Nucleus accumbens (tissue), 56 donors: ENCODE data around the gene PSMG3.

Experiments used
- DNase-seq, 56 donors: peaks; one replicate each; lab custom pipeline; 2025; lab: John Stamatoyannopoulos, UW

PSMG3 gene, protein sequence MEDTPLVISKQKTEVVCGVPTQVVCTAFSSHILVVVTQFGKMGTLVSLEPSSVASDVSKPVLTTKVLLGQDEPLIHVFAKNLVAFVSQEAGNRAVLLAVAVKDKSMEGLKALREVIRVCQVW

DNA sequence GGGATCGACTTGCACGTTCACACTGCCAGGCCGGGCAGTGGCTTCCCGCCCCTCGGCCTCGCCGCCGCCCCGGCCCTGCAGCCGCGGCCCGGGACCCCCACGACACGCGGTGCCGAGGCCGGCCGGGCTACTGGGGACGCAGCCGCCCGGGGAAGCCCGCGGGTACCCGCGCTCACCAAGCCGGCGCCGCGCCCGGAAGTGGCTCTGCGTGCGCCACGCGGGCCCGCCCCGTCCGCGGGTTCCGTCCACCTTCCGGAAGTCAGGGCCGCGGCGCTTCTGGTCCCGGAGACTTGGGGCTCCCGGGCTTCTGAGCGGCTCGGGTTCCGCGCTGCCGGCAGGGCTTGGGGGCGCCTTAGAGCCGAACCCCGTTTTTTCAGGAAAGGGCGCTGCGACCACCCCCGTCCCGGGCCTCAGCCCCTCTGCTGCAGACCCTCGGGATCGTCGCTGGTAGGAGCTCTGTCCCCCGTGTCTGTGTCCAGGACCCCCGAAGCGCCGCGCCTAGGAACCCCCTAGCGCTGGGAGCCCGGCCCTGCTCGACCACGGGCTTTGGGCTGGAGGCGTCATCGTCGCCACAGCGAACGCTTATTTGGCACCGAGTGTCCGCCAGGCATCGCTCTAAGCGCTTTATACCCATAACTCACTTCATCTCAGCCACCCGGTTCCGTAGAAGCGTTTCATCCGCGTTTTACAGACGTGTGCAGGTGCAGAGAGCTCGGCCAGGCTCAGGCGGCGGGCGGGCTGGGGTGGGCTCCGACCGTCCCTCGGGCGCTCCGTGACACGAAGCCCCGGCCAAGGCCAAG, at the start of gene PSMG3:
Gene PSMG3, minus strand, starts transcription at position 200 of the 800 bp plus-strand sequence. CDS start 693 bp downstream, outside the sequence.
- peak in 54 of 56 donors; percentile 45 to 94 (median 78) for DNase-seq

DNA sequence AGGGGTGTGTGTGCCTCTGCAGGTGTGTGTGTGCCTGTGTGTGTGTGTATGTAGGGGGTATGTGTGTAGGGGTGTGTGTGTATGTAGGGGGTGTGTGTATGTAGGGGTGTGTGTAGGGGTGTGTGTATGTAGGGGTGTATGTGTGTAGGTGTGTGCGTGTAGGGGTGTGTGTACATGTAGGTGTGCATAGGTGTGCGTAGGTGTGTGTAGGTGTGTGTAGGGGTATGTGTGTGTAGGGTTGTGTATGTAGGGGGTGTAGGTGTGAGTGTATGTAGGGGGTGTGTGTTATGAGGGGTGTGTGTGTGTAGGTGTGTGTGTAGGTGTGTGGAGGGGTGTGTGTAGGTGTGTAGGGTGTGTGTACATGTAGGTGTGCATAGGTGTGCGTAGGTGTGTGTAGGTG, 48.6 kb upstream of the PSMG3 start:
- DNase-seq = no peak

DNA sequence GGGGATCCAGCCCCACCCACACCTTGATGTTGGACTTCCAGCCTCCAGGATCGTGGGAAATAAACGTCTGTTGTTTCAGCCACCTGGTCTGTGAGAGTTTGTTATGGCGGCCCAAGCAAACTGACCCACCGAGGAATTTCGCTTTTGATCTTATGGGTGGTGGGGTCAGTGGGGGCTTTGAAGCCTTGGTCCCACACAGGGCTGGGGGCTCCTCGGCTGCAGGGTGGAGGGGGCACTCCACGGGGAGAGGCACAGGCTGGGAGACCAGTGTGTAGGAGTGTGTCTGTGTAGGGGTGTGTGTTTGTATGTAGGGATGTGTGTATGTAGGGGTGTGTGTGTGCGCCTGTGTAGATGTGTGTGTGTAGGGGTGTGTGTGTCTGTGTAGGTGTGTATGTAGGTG, 48.1 kb upstream of the PSMG3 start:
- no peak for DNase-seq

DNA sequence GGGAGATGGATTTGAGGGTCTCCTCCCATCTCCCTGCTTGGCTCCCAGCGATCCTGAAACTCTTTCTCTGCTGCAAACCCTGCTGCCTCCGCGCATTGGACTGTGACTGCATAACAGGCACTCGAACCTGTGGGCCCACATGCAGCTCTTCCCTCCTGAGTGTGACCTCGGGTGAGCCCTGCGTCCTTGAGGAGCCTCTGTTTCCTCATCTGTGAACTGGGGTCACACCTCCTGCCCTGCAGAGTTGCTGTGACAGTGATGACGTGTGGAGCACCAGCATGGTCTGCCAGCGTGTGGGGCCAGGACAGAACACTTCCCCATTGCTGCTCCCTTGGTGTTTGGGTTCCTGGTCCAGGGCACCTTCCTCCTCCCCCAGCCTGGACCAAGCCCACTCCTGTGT, 46.9 kb upstream of the PSMG3 start:
- DNase-seq = no peak

DNA sequence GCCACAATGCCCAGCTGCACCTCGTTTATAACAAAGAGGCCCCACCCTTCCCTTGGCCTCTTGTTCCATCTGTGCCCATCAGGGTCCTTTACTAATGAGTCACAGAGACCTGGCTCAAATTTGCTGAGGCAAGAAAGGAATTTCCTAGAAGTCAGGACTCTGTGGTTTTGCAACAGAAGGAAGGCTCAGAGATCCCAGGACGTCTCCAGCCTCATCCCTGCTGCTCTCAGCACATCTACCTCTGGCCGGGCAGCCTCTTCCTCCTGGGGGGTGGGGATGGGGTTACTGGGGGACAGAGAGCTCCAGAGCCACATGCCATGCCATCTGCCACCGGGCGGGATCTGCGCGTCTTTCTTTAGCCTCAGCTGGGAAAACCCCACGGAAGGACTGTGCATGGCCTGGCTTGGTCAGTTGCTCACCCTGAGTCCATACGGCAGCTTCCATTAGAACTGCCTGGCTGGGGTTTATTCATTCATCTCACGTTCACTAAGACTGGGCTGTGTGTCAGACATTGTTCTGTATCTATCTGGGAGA, 41.9 kb upstream of the PSMG3 start:
- DNase-seq = peak in 46 of 56 donors; percentile 3 to 76 (median 47)

DNA sequence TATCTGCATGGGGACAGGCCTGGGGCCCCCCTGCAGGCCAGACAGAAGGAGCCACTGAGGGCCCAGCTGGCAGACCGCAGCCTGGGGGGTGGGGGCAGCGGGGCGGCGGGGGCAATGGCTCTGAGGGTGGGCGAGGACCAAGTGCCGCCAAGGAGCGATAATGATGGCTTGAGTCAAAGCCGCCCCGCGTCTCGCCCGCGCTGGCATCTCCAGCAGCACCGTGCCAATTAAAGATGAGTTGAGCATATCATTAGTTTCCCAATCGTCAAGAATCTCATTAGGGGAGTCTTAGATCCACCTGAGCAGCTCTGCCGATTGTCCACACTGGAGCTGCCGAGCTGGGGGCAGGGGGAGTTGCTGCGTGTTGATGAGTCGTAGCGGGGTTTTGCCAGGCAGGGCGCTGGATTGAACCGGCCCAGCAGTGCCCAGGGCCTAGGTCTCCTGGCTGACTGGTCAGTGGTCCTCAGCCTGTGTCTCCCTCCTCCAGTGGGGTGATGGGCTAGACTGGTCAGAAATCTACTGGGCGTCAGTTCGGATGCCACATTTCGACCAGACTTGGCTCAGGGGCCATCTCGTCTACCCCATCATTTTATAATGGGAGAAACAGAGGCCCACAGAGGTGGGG, 41.0 kb upstream of the PSMG3 start:
- no peak for DNase-seq

DNA sequence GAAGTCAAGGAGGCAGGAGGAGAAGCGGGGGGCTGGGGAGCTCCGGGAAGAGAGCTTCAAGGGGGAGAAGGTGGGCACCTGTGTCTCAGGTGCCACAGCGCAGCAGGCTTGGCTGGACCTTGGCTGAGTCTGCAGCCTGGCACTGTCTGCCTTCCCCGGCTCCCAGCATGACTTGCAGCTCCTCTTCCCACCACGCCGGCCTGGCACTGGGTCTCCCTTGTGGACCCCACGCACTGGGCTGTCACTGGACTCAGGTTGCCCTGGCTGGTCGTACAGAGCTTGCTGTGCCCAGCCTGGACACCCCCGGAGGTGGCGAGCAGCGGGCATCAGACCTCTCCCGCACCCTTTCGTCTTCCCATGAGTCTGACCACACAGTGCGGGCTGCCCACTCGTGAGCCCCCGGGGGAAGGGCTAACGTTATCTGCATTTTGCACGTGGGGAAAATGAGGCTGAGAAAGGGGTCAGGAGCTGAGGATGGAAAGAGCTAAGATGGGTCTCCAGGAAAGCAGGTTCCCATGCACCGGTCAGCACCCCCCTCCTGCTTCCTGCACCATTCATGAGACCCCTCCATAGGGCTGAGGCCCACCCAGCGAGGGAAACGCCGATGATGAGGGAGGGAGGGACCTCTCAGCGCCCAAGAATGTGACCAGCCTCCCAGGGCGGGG, 40.3 kb upstream of the PSMG3 start:
- DNase-seq = no peak

DNA sequence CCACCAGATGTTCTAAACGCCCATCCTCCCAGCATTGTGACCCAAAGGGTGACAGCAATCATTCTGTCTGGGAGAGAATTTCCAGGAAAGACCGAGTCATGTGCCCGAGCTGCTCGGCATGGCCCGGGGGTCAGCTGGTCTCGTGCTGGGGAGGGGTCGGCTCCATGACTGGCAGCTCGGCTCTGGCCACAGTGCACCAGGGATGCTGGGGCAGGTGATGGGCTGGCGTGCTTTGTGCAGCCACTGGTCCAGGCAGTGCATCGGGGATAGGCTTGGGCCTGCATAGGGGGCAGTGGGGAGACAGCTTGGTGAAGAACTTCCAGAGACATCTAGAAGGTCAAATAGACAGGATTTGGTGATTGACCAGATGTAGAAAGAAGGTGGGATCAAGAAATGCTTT, 39.2 kb upstream of the PSMG3 start:
- no peak for DNase-seq

DNA sequence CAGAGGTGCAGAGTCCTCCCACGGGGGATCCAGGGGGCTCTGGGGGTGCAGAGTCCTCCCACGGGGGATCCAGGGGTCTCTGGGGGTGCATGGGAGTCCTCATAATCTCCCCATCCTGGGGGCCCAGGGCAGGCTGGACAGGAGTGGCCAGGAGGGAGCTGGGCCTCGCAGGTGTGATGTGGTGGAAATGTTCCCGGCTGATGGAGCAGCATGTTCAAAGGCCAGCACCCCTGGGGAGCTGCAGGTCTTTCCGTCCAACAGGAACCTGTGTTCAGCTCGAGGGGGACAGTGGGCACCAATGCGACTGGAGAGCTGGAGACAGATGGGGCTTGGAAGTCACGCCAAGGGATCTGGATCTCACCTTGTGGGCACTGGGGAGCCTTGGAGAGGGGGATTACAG, 38.5 kb upstream of the PSMG3 start:
- DNase-seq = no peak

DNA sequence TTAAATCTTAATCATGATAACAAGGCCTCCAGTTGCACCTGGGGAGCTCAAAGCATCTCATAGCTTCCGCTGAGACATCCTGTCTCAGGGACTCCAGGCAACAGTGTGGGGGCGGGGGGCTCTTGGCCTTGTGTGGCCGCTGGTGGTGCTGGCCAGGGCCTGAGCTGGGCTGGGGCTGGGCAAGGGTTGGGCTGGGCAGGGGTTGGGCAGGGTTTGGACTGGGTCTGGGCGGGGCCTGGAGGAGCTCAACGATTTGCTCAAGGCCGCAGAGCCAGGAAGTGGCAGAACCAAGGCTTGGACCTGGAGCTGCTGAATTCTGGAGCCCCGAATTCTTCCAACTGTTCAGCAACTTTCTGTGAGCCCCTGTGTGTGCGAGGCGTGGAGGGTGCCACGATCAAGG, 37.9 kb upstream of the PSMG3 start:
- DNase-seq = no peak

DNA sequence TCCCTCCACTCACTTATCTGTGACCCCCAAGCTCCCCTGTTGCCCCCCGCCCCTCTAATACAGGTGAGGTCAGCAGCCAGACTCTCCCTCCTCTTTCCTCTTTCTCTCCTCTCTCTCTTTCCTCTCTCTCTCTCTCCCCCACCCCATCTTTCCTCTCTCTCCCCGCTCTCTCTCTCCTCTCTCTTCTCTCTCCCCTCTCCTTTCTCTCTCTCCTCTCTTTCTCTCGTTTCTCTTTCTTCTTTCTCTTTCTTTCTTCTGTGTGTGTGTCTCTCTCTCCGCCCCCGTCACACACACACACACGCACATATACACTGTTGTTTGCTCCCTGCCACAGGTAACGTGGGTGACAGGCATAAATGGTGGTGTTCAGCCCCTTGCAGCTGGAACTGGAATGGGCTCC, 37.2 kb upstream of the PSMG3 start:
- no peak for DNase-seq

DNA sequence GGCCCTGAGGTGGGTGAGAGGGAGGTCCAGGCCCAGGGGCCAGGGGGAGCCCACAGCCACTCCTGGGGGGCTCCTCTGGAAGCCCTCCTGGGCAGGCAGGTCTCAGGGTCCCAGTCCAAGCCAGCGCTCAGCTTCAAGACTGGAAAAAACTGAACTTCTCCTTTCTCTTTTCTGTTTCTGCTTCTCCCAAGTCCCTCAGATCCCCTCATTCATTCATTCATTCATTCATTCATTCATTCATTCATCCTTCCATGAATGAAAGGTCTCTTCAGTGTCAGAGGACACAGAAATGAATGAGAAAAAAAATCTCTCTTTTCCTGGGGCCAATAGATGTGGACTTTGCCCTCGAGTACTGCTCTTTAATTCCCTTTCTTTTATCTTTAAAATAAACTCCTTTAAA, 34.6 kb upstream of the PSMG3 start:
- DNase-seq = no peak

DNA sequence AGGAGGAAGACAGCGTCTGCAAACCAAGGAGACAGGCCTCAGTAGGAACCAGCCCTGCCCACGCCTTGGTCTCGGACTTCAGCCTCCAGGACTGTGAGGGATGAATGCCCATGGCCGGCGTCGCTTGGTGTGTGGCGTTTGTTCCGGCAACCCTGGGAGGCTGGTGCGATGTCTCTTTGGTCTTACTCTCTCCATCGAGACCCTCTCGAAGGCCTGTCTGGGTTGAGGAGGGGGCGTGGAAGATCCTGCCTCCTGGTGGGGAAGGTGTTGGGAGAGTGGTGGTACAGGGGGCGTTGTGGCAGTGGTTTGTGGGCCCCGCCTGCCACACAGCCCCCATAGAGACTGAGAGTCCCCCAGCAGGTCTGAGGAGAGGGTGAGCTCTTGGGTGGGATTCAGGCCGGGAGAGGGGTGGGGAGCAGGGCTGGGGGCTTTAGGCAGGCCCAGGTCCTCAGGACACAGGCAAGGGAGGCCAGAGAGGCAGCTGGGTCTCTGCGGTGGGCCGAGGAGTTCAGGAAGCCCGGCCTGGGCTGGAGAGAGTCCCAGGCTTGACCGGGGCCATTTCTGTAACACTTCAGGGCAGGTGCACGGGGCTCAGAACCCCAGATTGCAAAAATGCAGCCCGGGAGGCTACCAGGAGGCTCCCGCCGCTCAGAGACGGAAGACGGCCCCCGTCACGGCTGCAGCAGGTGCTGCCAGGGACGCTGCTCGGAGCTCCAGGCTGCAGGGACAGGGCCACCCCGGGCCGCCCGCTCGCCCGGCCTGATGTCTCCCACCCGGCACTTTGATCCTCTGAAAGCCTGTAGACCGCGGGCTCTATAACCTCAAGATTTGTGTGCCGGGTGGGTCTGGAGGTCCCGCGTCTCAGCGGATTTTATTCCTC, 33.8 kb upstream of the PSMG3 start:
- no peak for DNase-seq

DNA sequence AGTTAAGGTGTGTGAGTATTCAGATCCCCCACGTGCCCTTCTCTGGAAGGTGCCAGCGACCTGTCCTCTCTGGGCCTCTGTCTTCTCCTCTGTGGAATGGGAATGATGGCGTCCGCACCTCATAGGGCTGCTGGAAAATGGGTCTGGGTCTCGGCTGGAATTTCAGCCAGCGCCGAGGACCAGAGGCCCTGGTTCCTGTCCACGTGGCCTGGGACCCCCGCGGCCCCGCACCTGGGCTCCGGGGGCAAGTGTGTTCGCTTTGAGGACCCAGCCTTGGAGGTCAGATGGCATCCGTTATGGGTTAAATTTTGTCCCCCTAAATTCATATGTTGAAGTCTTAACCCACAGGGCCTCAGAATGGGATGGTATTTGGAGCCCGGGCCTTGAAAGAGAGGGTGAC, 32.6 kb upstream of the PSMG3 start:
- no peak for DNase-seq

DNA sequence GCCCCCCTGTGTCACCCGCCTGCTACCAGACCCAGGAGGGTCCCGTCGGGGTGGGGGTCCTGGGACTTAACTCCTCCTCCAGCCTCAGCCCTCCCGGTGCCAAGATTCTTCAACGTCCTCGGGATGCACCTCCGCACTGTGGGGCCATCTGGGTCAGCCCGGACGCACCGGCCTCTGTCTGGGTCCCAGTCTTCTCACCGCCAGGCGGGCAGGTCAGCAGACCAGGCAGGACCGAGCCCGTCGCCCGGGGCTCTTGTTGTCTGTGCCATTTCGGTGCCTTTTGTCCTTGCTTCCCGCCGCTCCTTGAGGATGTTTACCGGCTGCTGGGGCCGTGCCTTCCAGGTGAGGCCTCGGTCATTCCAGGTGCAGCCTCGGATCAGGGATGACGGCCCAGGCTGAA, 32.1 kb upstream of the PSMG3 start:
- DNase-seq = no peak

DNA sequence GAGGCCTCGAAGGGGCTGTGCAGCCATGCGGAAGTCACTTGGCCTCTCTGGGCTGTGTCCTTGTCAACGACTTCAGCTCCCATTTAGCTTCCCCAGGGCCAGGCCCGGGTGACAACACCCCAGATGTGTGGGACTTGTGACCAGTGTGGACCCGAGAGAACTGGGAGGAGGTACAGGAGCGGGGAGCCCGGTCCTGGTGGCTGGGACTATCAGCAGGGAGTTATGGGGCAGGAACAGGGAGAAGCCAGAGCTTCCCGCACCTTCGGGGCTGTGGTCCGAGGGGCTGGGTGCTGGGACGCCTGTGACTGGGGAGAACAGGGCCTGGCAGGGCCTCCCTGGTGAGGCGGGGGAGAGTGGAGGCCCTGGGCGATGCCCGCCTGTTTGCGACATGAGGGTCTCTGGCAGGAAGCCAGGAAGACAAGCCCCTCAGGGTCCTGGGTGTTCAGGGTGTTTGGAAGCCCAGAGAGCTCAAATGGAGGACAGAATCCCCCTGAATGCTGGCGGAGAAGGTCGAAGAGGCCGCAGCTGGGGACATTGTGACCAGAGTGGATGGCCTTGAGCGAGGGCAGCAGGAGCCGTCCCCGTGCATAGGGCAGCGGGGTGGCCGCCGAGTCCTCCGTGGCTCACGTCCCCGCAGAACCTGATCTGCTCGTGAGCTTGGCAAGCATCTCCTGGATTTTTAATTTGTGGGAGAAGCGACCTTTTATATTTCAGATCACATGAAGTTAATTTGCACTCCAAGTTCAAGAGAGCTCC, 30.0 kb upstream of the PSMG3 start:
- DNase-seq = no peak

DNA sequence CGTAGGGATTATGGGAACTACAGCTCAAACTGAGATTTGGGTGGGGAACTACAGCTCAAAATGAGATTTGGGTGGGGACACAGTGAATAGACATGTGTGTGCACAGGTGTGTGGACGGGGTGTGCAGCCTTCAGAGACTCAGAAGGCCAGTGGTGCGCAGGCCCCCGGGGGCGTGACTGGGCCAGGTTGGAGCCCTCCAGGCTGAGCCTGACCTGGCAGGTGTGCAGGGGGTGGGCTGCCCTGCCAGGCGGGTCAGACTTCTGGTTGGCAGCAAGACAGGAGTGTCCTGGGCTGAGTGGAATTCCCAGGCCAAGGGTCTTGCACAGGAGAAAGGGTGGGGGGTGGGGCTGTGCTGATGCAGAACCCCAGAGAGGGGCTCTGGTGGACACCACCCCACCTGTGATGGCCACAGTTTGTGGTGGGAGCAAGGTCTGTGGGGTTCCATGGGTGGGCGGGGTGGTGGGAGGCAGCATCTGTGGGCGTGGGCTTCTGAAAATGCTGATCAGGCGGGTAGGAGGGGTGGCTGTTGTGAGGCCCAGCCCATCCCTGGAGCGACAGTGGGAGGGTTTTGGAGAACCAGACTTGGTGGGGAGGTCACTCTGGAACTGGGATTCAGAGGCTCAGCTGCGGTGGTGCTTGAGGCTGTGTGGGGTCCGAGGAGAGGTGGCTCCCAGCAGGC, 29.3 kb upstream of the PSMG3 start:
- DNase-seq = no peak

DNA sequence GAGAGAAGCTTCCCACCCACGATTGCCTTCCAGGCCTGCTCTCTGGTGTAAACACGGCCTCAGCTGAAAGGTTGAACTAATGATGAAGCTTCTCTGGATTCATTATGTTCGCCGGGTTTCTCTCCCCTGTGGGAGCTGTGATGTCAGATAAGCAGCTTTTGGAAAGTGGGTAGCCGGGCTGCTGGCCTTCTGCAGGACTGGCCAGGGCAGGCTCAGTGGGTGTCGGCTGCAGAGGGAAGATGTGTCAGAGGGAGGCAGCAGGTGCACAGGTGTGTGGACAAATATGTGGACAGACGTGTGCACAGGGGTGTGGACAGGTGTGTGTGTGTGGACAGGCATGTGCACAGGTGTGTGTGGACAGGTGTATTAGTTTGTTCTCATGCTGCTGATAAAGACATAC, 28.5 kb upstream of the PSMG3 start:
- DNase-seq = no peak

DNA sequence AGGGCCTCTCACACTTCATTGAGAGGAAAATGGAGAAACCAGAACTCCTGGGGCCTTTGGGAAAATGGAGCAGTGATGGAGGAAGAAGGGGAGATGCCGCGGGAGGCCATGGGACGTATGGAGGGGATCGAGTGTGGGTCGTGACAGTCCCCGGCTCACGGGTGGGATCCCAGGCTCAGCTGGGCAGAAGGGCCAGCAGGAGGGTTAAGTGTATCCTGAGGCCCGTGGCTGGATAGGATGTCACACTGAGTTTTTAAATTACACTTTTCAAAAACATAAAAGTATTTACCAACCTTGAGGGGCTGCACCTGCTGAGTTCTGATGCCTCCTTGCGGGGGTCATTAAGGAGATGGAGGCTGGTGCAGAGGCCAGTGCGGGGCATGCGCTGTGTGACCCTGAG, 28.0 kb upstream of the PSMG3 start:
- DNase-seq = no peak
